Islet of Langerhans (tissue), 1 donor: ENCODE results near the gene TRA2B.

Experiments used
- FAIRE-seq: peaks from one replicate; lab custom pipeline; 2011; peaks lifted over from hg19 to GRCh38; lab: Jason Lieb, UNC

TRA2B gene

DNA sequence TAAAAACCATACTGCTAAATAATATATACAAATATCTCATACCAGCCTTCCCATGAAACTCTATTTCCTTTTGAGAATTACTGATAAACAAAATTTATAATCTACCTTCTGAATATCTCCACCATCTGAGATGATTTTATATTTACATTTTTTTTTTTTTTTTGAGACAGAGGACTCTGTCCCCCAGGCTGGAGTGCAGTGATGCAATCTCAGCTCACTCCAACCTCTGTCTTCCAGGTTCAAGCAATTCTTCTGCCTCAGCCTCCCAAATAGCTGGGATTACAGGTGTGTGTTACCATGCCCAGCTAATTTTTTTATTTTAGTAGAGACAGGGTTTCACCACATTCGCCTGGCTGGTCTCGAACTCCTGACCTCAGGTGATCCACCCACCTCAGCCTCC lies 70.2 kb downstream of the TRA2B start:
- no peak for FAIRE-seq

DNA sequence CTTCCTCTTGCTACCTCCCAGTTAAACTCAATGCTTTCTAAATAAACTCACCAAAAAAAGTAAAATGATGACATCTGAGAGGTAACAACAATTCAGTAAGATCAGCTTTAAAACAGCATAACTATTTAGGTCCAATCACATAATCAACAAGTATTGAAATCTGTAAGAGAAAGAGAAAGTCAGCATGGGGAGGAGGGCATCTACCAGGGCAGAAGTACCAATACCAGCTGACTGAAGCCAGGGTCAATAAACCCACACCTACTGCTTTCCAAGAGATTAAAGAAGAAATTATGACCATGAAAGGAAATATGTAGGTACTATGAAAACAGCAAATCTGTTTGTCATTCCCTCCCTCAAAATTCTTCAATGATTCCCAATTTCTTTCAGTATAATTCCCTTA lies 70.8 kb downstream of the TRA2B start:
- FAIRE-seq, result no peak

DNA sequence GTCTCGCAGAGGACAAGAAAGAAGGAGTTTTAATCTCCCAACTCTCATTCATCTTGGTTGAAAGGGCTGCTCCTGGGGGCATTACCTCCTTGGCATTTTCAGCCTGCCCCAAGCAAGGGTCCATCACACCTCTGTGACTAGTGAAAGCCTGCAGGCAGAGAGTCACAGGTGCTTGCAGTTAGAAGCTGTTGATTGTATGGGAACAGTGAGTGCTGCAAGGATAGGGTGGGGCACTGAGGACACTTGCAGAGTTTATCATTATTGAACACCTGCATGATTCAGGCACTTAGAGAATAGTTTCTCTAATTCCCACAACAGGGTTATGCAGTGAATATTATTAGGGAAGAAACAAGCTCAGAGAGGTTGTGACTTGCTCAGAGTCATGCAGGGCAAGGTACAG lies 71.3 kb downstream of the TRA2B start:
- no peak for FAIRE-seq
